ENCODE data around the gene GNGT1. TPM values are rescaled to one million over a fixed set of nuclear protein-coding genes. Genes with fewer than 3 reads are reported as not detected.

Gene GNGT1
- total RNA-seq, 1 donor from 2014 or later = 0.65 TPM

DNA sequence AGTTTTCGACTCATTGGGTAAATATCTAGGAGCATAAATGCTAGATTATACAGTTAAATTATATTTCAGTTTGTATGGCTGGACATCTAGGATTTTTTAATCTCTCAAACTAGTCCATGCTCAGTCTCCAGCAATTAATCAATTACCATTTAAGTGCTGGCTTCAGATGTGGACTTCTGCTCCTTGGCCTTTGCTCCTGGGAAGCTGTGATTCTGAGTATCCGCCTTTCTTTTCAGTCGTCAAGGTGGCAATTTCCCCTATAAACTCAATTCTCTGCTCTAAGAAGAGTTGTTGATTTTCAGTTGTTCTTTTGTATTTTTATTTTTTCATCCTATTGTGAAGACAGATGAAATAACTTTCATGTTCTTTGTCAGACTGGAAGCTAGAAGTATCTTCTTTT is 39.5 kb upstream of the GNGT1 start:
- H3K4me3 Mint-ChIP-seq = no peak overlapping the region
- H3K27ac Mint-ChIP-seq (ENCODE audit: unreplicated experiment) = no peak overlapping the region
- H3K4me1 Mint-ChIP-seq = no peaks in the 10 kb centered on the region
- H3K27me3 Mint-ChIP-seq (ENCODE audit: low read depth) = no peaks in the 10 kb centered on the region
- TF ChIP-seq, protein P1, sequence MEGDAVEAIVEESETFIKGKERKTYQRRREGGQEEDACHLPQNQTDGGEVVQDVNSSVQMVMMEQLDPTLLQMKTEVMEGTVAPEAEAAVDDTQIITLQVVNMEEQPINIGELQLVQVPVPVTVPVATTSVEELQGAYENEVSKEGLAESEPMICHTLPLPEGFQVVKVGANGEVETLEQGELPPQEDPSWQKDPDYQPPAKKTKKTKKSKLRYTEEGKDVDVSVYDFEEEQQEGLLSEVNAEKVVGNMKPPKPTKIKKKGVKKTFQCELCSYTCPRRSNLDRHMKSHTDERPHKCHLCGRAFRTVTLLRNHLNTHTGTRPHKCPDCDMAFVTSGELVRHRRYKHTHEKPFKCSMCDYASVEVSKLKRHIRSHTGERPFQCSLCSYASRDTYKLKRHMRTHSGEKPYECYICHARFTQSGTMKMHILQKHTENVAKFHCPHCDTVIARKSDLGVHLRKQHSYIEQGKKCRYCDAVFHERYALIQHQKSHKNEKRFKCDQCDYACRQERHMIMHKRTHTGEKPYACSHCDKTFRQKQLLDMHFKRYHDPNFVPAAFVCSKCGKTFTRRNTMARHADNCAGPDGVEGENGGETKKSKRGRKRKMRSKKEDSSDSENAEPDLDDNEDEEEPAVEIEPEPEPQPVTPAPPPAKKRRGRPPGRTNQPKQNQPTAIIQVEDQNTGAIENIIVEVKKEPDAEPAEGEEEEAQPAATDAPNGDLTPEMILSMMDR (conservative IDR thresholded peaks at IDR 0.05) = no peak
- no peaks in the 10 kb centered on the region for H3K36me3 Mint-ChIP-seq (ENCODE audit: low read depth)
- DNase-seq (ENCODE audit: low read depth, low spot score) = no peak
- no peaks in the 10 kb centered on the region for H3K9me3 Mint-ChIP-seq

DNA sequence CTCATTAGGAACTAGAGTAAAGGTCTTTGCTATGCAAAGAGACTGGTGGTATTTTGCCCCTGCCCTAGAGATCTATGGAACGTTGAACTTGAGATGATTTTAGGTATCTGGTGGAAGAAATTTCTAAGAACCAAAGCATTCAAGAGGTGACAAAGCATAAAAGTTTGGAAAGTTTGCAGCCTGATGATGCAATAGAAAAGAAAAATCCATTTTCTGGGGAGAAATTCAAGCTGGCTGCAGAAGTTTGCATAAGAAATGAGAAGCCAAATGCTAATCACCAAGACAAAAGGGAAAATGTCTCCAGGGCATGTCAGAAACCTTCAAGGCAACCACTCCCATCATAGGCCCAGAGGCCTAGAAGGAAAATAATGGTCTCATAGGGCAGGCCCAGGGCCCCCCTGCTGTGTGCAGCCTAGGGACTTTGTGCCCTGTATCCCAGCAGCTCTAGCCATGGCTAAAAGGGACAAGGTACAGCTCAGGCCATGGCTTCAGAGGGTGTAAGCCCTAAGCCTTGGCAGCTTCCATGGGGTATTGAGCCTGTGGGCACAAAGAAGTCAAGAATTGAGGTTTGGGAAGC is 32.3 kb upstream of the GNGT1 start:
- TF ChIP-seq, protein P1 (conservative IDR thresholded peaks at IDR 0.05) = no peak
- H3K27ac Mint-ChIP-seq (ENCODE audit: unreplicated experiment) = no peak overlapping the region
- no peak for DNase-seq (ENCODE audit: low read depth, low spot score)
- H3K27me3 Mint-ChIP-seq (ENCODE audit: low read depth) = no peaks in the 10 kb centered on the region
- peaks cover 9% of the 10 kb centered on the region for H3K36me3 Mint-ChIP-seq (ENCODE audit: low read depth)
- H3K4me1 Mint-ChIP-seq = no peaks in the 10 kb centered on the region
- peaks cover 4% of the 10 kb centered on the region for H3K9me3 Mint-ChIP-seq
- H3K4me3 Mint-ChIP-seq = no peak overlapping the region

DNA sequence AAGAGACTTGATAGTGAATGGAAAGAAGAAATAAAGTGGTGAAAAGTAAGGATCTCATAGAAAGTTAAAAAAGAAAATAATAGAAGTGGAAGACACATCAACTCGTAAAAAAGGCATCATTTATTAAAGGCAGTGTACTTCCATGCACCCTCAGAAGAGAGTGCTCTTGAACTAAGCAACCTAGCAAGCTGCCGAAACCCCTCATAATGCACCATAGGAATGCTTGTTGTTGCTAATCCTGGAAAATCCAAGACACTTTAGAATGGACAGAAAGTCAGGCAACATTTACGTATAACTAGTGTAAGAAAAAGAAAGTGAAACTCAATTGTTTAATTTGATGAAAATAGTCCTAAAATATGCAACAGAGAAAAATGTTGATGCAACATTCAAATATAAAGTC is 28.6 kb upstream of the GNGT1 start:
- no peak for DNase-seq (ENCODE audit: low read depth, low spot score)
- H3K9me3 Mint-ChIP-seq = peaks cover 9% of the 10 kb centered on the region
- TF ChIP-seq, protein P1 (conservative IDR thresholded peaks at IDR 0.05) = no peak
- no peak overlapping the region for H3K27ac Mint-ChIP-seq (ENCODE audit: unreplicated experiment)
- no peaks in the 10 kb centered on the region for H3K4me1 Mint-ChIP-seq
- H3K36me3 Mint-ChIP-seq (ENCODE audit: low read depth) = peaks cover 14% of the 10 kb centered on the region
- no peaks in the 10 kb centered on the region for H3K27me3 Mint-ChIP-seq (ENCODE audit: low read depth)
- no peak overlapping the region for H3K4me3 Mint-ChIP-seq

DNA sequence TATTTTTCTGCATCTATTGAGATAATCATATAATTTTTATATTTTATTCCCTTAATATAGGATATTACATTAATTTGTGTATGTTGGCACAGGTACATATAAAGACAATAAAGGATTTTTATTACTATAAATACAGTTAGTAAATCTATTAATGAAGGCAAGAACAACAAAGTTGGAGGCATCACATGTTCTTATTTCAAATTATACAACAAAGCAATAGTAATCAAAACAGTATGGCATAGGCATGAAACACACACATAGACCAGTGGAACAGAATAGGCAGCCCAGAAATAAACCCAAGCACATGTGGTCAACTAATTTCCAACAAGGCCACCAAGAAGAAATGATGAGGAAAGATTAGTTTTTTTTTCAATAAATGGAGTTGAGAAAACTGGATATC is 27.0 kb upstream of the GNGT1 start:
- Mint-ChIP-seq H3K4me1 (no peaks in the 10 kb centered on the region), H3K4me3 (no peak overlapping the region), H3K9me3 (peaks cover 5% of the 10 kb centered on the region), H3K27ac (ENCODE audit: unreplicated experiment) (no peak overlapping the region), H3K36me3 (ENCODE audit: low read depth) (peaks cover 12% of the 10 kb centered on the region), H3K27me3 (ENCODE audit: low read depth) (no peaks in the 10 kb centered on the region)
- TF ChIP-seq, protein P1 (conservative IDR thresholded peaks at IDR 0.05) = no peak
- no peak for DNase-seq (ENCODE audit: low read depth, low spot score)

DNA sequence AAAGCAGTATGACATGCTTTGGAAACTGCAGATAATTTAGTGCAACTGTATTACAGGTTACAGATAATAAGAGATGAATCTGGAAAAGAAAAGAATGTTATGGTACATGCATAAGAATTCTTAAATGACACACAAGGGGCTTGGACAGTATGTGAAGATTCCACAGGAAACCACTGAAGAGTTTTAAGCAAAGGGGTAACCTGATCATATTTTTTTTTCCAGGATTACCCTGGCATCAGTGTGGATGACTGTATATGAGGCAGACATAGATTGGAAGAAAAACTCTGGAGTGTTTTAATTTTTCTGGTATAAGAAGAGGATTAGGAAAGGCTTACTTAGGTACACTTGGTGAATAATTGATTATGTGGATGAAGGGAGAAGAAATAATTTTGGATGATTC is 23.9 kb upstream of the GNGT1 start:
- Mint-ChIP-seq H3K4me3 (no peak overlapping the region), H3K4me1 (no peaks in the 10 kb centered on the region), H3K27me3 (ENCODE audit: low read depth) (no peaks in the 10 kb centered on the region), H3K27ac (ENCODE audit: unreplicated experiment) (no peak overlapping the region), H3K36me3 (ENCODE audit: low read depth) (peaks cover 10% of the 10 kb centered on the region), H3K9me3 (peaks cover 5% of the 10 kb centered on the region)
- TF ChIP-seq, protein P1 (conservative IDR thresholded peaks at IDR 0.05) = no peak
- DNase-seq (ENCODE audit: low read depth, low spot score) = no peak
